HFFc6 (cell line): Measurements from ENCODE around the gene DIO2. TPM values are rescaled to one million over a fixed set of nuclear protein-coding genes. Genes with fewer than 3 reads are reported as not detected.

Experiments
- DNase-seq: peaks from one replicate; pipeline ENCODE4 v3.0.0-alpha.2; 2018
- H3K27ac Mint-ChIP-seq: 2 replicates; pipeline ENCODE4 v1.8.0; 2020; ENCODE audit warnings: mild to moderate bottlenecking, mixed read lengths
- H3K27me3 Mint-ChIP-seq: 2 replicates; pipeline ENCODE4 v1.8.0; 2021; ENCODE audit warnings: mild to moderate bottlenecking, moderate library complexity, mixed read lengths; ENCODE audit not compliant: insufficient read depth
- H3K36me3 Mint-ChIP-seq: 2 replicates; pipeline ENCODE4 v1.8.0; 2021; ENCODE audit warnings: low read depth, mixed read lengths
- H3K4me1 Mint-ChIP-seq: 2 replicates; pipeline ENCODE4 v1.8.0; 2020; ENCODE audit warnings: low read depth, mixed read lengths
- H3K4me3 Mint-ChIP-seq: 2 replicates; pipeline ENCODE4 v1.8.0; 2020; ENCODE audit warnings: mild to moderate bottlenecking, moderate library complexity, mixed read lengths
- H3K9me3 Mint-ChIP-seq: 2 replicates; pipeline ENCODE4 v1.8.0; 2020; ENCODE audit warnings: mild to moderate bottlenecking, mixed read lengths
- total RNA-seq, 6 experiments: library from RNA; stranded (reverse); fragmentation: NEBNext Ultra II Directional; extraction: Animal tissue kit (Norgen Biotek cat#: 25700); gene quantifications; 2 replicates in 1 of 6; 3 replicates in 5 of 6; pipeline ENCODE4 v1.2.3, GENCODE V29; 2021
- TF ChIP-seq, protein P1 (sequence below): fragments of 200-600 bp; sonication (generic); IDR thresholded peaks from 2 replicates; pipeline ENCODE4 v1.5.0; 2021; ENCODE audit warnings: antibody characterized with exemption, mild to moderate bottlenecking

DIO2 gene
- total RNA-seq, 6 experiments from 2014 or later: 64.1 to 106 (median 70.3) TPM

DNA sequence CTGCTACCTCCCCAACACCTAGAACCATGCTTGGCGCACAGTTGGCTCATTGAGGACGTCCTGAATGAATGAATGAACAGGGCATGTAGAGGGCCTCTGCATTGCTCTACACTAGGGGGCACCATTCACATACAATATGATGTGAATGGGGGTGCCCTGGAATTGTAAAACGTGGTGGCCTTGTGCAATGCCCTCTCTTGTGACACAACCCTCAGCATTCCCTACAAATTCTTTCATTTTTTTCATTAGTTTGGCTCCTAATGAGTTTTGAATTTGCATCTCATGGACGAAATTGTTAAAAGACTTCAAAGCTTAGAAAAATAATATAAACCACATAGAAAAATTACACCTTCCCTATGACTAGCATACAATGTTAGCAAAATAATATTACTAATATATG, 2.3 kb upstream of the DIO2 start:
- no peaks in the 10 kb centered on the region; the same call in none of the 2 replicates for H3K27me3 Mint-ChIP-seq
- no peak overlapping the region for H3K27ac Mint-ChIP-seq
- no peak overlapping the region for H3K4me3 Mint-ChIP-seq
- H3K36me3 Mint-ChIP-seq: no peaks in the 10 kb centered on the region
- DNase-seq: peak; percentile 71
- H3K4me1 Mint-ChIP-seq: peaks cover 58% of the 10 kb centered on the region
- H3K9me3 Mint-ChIP-seq: no peaks in the 10 kb centered on the region
- TF ChIP-seq, protein P1, sequence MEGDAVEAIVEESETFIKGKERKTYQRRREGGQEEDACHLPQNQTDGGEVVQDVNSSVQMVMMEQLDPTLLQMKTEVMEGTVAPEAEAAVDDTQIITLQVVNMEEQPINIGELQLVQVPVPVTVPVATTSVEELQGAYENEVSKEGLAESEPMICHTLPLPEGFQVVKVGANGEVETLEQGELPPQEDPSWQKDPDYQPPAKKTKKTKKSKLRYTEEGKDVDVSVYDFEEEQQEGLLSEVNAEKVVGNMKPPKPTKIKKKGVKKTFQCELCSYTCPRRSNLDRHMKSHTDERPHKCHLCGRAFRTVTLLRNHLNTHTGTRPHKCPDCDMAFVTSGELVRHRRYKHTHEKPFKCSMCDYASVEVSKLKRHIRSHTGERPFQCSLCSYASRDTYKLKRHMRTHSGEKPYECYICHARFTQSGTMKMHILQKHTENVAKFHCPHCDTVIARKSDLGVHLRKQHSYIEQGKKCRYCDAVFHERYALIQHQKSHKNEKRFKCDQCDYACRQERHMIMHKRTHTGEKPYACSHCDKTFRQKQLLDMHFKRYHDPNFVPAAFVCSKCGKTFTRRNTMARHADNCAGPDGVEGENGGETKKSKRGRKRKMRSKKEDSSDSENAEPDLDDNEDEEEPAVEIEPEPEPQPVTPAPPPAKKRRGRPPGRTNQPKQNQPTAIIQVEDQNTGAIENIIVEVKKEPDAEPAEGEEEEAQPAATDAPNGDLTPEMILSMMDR: peak; percentile 89

DNA sequence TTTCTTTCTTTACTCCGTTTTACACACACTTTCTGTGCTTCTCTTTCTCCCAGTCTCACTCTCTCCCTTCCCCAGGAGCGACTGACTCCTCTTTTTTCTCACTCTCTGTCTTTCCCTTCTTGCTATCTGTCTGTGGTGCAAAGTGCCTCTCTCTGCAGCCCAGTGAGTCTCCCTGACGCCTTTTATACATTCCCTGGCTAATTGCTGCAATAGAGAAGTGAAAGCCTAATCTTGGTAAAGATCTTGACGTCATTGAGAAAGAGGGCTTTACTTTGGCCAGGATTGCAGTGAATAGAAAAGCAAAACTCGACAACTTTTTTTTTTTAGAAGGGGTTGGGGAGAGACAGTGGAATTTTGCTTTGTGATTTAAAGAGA, 706 bp upstream of the DIO2 start:
- TF ChIP-seq, protein P1: no peak
- Mint-ChIP-seq H3K4me3 (peak overlapping the region; percentile 95), H3K27ac (peak overlapping the region; percentile 89), H3K9me3 (no peaks in the 10 kb centered on the region), H3K27me3 (no peaks in the 10 kb centered on the region; the same call in none of the 2 replicates), H3K4me1 (peaks cover 59% of the 10 kb centered on the region), H3K36me3 (no peaks in the 10 kb centered on the region)
- peak; percentile 68 for DNase-seq

DNA sequence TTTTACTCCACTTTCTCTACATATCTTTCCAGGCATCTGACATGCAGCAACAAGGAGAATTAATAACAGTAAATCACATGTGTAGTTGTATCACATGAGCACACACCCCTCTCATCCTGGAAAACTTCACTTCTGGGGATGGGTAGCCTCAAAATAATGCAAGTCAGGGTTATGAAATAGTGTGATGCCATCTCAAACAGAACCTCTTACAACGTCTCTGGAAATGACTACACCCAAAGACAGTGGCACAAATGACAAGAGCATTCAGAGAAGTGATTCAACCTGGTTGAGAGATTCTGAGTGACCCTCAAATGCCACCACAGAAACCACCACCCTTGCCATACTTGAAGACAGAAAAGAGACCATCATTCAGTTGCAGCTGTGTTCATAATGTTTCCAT, 2.8 kb downstream of the DIO2 start:
- Mint-ChIP-seq H3K27me3 (no peaks in the 10 kb centered on the region; the same call in none of the 2 replicates), H3K4me3 (peak overlapping the region; percentile 12; the same call in 1 of the 2 replicates), H3K36me3 (no peaks in the 10 kb centered on the region), H3K4me1 (peaks cover 38% of the 10 kb centered on the region), H3K27ac (no peak overlapping the region), H3K9me3 (no peaks in the 10 kb centered on the region)
- no peak for DNase-seq
- TF ChIP-seq, protein P1: no peak

DNA sequence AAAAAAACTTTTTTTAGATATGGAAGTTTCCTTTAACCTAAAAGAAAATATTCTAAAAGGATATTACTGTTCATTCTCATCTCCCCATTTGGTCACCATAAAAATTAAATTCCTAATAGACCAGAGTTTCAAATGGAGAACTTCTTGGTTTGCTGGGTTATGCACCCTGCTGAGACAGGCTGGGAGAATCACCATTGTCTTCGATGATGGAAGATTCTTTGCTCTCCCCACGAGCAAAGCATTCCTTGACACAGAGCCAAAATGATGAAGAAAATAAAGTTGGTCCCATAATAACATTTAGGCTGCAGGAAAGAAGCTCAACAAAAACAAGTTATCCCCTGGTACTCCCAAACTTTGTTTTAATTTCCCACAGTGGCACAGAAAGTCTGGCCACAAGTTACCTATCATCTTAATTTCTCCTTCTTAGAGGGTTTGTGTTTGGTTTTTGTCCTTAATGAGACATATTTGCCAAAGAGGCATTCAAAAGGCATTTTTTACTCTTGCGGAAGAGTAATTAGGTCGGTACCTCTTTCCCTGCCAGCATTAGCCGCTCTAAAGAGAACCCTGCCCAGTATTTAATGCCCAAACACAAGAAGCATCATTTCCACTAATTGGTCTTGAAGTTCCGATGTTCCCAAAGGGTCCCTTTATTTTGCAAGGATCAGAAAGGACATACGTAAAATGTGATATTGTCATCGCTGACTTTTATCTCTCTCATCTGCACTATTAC, 4.8 kb downstream of the DIO2 start:
- TF ChIP-seq, protein P1: no peak
- Mint-ChIP-seq H3K4me3 (no peak overlapping the region), H3K27ac (no peak overlapping the region), H3K36me3 (peaks cover 10% of the 10 kb centered on the region), H3K9me3 (no peaks in the 10 kb centered on the region), H3K4me1 (peaks cover 24% of the 10 kb centered on the region), H3K27me3 (peaks cover 4% of the 10 kb centered on the region; the same call in 1 of the 2 replicates)
- DNase-seq: no peak

DNA sequence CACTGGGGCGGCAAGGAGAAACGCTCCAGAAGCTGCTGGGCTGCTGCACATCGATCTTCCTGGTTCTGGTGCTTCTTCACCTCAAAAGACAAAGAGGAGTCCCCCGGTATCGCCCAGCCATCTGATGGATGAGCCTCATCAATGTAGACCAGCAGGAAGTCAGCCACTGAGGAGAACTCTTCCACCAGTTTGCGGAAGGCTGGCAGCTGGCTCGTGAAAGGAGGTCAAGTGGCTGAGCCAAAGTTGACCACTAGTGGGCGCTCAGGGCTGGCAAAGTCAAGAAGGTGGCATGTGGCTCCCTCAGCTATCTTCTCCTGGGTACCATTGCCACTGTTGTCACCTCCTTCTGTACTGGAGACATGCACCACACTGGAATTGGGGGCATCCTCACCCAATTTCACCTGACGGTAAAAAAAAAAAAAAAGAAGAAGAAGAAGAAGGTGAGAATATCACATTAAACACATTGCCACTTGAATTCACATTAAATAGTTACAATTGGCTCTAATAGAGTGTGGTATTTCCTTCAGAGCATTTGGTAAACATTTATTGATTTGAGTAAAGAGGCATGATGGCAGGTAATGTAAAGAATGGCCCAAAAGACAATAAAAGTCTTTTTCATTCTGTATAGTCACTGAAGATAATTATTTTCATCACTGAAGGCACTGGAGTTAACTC, 8.3 kb downstream of the DIO2 start:
- Mint-ChIP-seq H3K4me1 (no peaks in the 10 kb centered on the region), H3K27ac (no peak overlapping the region), H3K9me3 (no peaks in the 10 kb centered on the region), H3K27me3 (peaks cover 4% of the 10 kb centered on the region; the same call in 1 of the 2 replicates), H3K4me3 (no peak overlapping the region), H3K36me3 (peaks cover 10% of the 10 kb centered on the region)
- no peak for DNase-seq
- TF ChIP-seq, protein P1: peak; percentile 69
